ENCODE data around the gene PIR. TPM values are rescaled to one million over a fixed set of nuclear protein-coding genes. Genes with fewer than 3 reads are reported as not detected.

Gene PIR
- total RNA-seq, 1 experiment from 2014 or later = 8.2 TPM

DNA sequence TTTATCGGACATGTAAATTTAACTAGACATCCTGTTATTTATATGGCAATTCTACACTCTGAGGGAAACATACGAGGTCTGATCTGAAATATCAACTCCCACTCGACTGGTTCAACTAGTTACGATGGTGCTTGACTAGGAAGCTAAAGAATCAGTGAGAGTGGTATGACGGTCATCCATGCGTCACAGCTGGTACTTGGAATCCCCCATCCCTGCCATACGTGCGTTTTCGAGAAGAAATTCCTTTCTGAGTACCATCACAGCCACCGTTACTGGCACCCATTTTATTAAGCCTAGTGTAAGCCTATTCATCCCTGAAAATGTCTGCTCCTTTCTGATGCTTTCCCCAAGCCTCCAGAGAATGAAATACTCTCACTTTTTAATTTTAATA lies 157.1 kb downstream of the PIR start:
- Mint-ChIP-seq H3K4me3 (ENCODE audit: unreplicated experiment) (peak overlapping the region; percentile 80), H3K4me1 (ENCODE audit: insufficient read depth, unreplicated experiment) (peaks cover 5% of the 10 kb centered on the region), H3K27ac (ENCODE audit: low read depth, unreplicated experiment) (peak overlapping the region; percentile 88), H3K9me3 (ENCODE audit: unreplicated experiment) (no peaks in the 10 kb centered on the region), H3K27me3 (ENCODE audit: insufficient read depth, unreplicated experiment) (peaks cover 51% of the 10 kb centered on the region), H3K36me3 (ENCODE audit: insufficient read depth, unreplicated experiment) (no peaks in the 10 kb centered on the region)
- CTCF ChIA-PET = interaction anchor here (0.6 kb wide), 1 partner anchor 1736 kb away, joined by 3 read pairs; no protein-coding TSS in a partner anchor
- DNase-seq (ENCODE audit: unreplicated experiment) = peak; percentile 6
- TSS peak; percentile 55 for BruUV-seq (replicated peaks)
- POLR2A ChIA-PET = interaction anchor here (1.1 kb wide), 1 partner anchor 139 kb away, joined by 8 read pairs; no protein-coding TSS in a partner anchor
- TF ChIP-seq, protein P1, sequence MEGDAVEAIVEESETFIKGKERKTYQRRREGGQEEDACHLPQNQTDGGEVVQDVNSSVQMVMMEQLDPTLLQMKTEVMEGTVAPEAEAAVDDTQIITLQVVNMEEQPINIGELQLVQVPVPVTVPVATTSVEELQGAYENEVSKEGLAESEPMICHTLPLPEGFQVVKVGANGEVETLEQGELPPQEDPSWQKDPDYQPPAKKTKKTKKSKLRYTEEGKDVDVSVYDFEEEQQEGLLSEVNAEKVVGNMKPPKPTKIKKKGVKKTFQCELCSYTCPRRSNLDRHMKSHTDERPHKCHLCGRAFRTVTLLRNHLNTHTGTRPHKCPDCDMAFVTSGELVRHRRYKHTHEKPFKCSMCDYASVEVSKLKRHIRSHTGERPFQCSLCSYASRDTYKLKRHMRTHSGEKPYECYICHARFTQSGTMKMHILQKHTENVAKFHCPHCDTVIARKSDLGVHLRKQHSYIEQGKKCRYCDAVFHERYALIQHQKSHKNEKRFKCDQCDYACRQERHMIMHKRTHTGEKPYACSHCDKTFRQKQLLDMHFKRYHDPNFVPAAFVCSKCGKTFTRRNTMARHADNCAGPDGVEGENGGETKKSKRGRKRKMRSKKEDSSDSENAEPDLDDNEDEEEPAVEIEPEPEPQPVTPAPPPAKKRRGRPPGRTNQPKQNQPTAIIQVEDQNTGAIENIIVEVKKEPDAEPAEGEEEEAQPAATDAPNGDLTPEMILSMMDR (IDR thresholded peaks at IDR 0.05; ENCODE audit: unreplicated experiment) = no peak
- intact Hi-C loops (cut with micrococcal nuclease) = loop anchor here (5.0 to 10.0 kb wide), 2 partner anchors 34 to 339 kb away; no protein-coding TSS in a partner anchor

DNA sequence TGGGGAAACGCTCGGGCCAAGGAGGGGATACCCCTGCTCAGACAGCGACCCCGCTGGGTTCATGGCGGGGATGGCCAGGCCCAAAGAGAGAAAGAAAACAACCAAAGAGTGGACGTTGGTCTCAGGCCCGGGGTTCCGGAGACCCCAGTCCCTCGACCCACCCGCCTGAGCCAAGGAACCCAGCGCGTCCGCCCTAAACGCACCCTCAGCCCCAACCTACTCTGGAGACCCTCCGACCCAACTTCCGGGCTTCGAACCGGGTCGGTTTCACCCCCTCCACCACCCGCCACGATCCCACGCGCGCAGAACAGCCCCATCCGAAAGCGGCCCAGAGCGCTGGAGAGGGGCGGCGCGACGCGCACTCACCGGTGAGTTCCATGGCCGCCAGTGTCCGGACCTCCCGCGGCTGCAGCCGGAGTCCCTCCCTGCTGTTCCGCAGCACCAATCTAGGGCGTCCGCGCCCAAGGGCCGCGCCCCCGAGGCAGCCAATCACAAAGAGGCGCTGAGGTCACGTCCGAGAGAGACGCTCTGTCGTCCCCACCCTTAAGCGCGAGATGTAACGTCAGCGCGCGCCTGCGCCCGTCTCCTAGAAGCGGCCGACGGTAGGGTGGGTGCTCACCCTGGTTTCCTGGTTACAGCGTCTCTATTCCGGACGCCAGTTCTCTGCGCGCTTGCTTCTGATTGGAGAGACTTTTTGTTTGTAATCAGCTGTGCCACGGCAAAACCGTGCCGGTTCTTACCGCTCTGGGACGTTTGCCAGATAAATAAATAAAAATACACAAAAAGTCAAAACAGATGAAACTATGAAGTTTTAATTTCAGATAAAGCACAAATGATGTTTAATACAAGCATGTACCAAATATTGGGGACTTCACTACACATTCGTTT lies 157.8 kb downstream of the PIR start, which contains the start of gene PIGA:
Gene PIGA (minus strand): TSS at position 389 of the 888 bp plus-strand sequence. CDS start 3,593 bp downstream, outside the sequence.
- Mint-ChIP-seq H3K27ac (ENCODE audit: low read depth, unreplicated experiment) (peak within 1 kb of the TSS; percentile 88), H3K9me3 (ENCODE audit: unreplicated experiment) (no peaks in the 10 kb centered on the region), H3K36me3 (ENCODE audit: insufficient read depth, unreplicated experiment) (no peaks in the 10 kb centered on the region), H3K4me1 (ENCODE audit: insufficient read depth, unreplicated experiment) (peaks cover 5% of the 10 kb centered on the region), H3K4me3 (ENCODE audit: unreplicated experiment) (peak within 1 kb of the TSS; percentile 80), H3K27me3 (ENCODE audit: insufficient read depth, unreplicated experiment) (peaks cover 45% of the 10 kb centered on the region)
- peak; percentile 94 for DNase-seq (ENCODE audit: unreplicated experiment)
- BruUV-seq (replicated peaks) = TSS peak; percentile 71
- intact Hi-C loops (cut with micrococcal nuclease) = loop anchor here (5.0 to 10.0 kb wide), 2 partner anchors 33 to 339 kb away; no protein-coding TSS in a partner anchor
- TF ChIP-seq, protein P1 (IDR thresholded peaks at IDR 0.05; ENCODE audit: unreplicated experiment) = no peak
- ChIA-PET CTCF (interaction anchor here (1.3 to 2.2 kb wide), 3 partner anchors 13 to 35 kb away, joined by 3 to 13 read pairs (median 3); no protein-coding TSS in a partner anchor), POLR2A (interaction anchor here (0.6 to 1.1 kb wide), 4 partner anchors 8 to 155 kb away, joined by 3 to 8 read pairs (median 3); no protein-coding TSS in a partner anchor)

Other genes with a start within 250 kb of the PIR start
- 0.68 TPM in 1 of 2 replicates, not detected in the other for gene ASB9, start 223.2 kb downstream of the PIR start, total RNA-seq (2022)
- not detected in 2 replicates for gene ASB11, start 177.7 kb downstream of the PIR start, total RNA-seq (2022)
- gene PIGA, start 157.8 kb downstream of the PIR start, total RNA-seq (2022) = 17.3 and 22.7 TPM in 2 replicates
- not detected in 2 replicates for gene VEGFD, start 108.9 kb downstream of the PIR start, total RNA-seq (2022)
- gene BMX, start 7.5 kb upstream of the PIR start, total RNA-seq (2022) = not detected in 2 replicates
- gene ACE2, start 107.6 kb upstream of the PIR start, total RNA-seq (2022) = not detected in 2 replicates
- 1.5 and 1.8 TPM in 2 replicates for gene CLTRN, start 171.5 kb upstream of the PIR start, total RNA-seq (2022)
- gene CA5B, start 244.9 kb upstream of the PIR start, total RNA-seq (2022) = 15.3 and 21.2 TPM in 2 replicates

All from MCF 10A (cell line).